ENCODE measurements around the gene CDH23. TPM values are rescaled to one million over a fixed set of nuclear protein-coding genes. Genes with fewer than 3 reads are reported as not detected.

CDH23 gene
- total RNA-seq, 2 donors from 2014 or later = 1.4 to 1.6 TPM

GRCh38 chr10:71453186-71453585, 56.5 kb downstream of the CDH23 start:
- Histone ChIP-seq H3K27ac (no peak overlapping the region), H3K4me1 (no peaks in the 10 kb centered on the region), H3K4me3 (no peak overlapping the region), H3K27me3 (no peaks in the 10 kb centered on the region), H3K9ac (ENCODE audit: low read depth in 2 of 2, low read length in 2 of 2) (no peak overlapping the region), H3K36me3 (no peaks in the 10 kb centered on the region), H3K9me3 (no peaks in the 10 kb centered on the region)
- no peak for DNase-seq
- intact Hi-C loops (cut with DNase I) = no loop called here
- no peak for TF ChIP-seq CTCF (IDR thresholded peaks at IDR 0.05)

- Histone ChIP-seq H3K27ac (no peak overlapping the region), H3K27me3 (no peaks in the 10 kb centered on the region), H3K9ac (ENCODE audit: low read depth in 2 of 2, low read length in 2 of 2) (no peak overlapping the region), H3K4me1 (no peaks in the 10 kb centered on the region), H3K36me3 (no peaks in the 10 kb centered on the region), H3K9me3 (no peaks in the 10 kb centered on the region), H3K4me3 (no peak overlapping the region)
- intact Hi-C loops (cut with DNase I) = no loop called here
- no peak for TF ChIP-seq CTCF (IDR thresholded peaks at IDR 0.05)
- DNase-seq = no peak
These were observed 57.6 kb downstream of the CDH23 start for GRCh38 chr10:71454347-71454746.

GRCh38 chr10:71455035-71455434, 58.3 kb downstream of the CDH23 start:
- no peak for DNase-seq
- Histone ChIP-seq H3K36me3 (no peaks in the 10 kb centered on the region), H3K27ac (no peak overlapping the region), H3K4me3 (no peak overlapping the region), H3K27me3 (no peaks in the 10 kb centered on the region), H3K9me3 (no peaks in the 10 kb centered on the region), H3K4me1 (no peaks in the 10 kb centered on the region), H3K9ac (ENCODE audit: low read depth in 2 of 2, low read length in 2 of 2) (no peak overlapping the region)
- intact Hi-C loops (cut with DNase I) = no loop called here
- TF ChIP-seq CTCF (IDR thresholded peaks at IDR 0.05) = no peak

GRCh38 chr10:71456631-71457030, 59.9 kb downstream of the CDH23 start:
- no peak overlapping the region for H3K9ac ChIP-seq (ENCODE audit: low read depth in 2 of 2, low read length in 2 of 2)
- no peaks in the 10 kb centered on the region for H3K36me3 ChIP-seq
- H3K4me3 ChIP-seq = no peak overlapping the region
- DNase-seq = no peak
- no peaks in the 10 kb centered on the region for H3K4me1 ChIP-seq
- no peak for TF ChIP-seq CTCF (IDR thresholded peaks at IDR 0.05)
- intact Hi-C loops (cut with DNase I) = no loop called here
- H3K27ac ChIP-seq = no peak overlapping the region
- H3K27me3 ChIP-seq = no peaks in the 10 kb centered on the region
- no peaks in the 10 kb centered on the region for H3K9me3 ChIP-seq

- no peak for TF ChIP-seq CTCF (IDR thresholded peaks at IDR 0.05)
- Histone ChIP-seq H3K27me3 (no peaks in the 10 kb centered on the region), H3K4me1 (no peaks in the 10 kb centered on the region), H3K9ac (ENCODE audit: low read depth in 2 of 2, low read length in 2 of 2) (no peak overlapping the region), H3K27ac (no peak overlapping the region), H3K4me3 (no peak overlapping the region), H3K9me3 (no peaks in the 10 kb centered on the region), H3K36me3 (no peaks in the 10 kb centered on the region)
- no peak for DNase-seq
- intact Hi-C loops (cut with DNase I) = no loop called here
These were observed 61.2 kb downstream of the CDH23 start for GRCh38 chr10:71457908-71458307.

- TF ChIP-seq CTCF (IDR thresholded peaks at IDR 0.05) = no peak
- Histone ChIP-seq H3K4me3 (no peak overlapping the region), H3K9ac (ENCODE audit: low read depth in 2 of 2, low read length in 2 of 2) (no peak overlapping the region), H3K27me3 (no peaks in the 10 kb centered on the region), H3K9me3 (no peaks in the 10 kb centered on the region), H3K4me1 (no peaks in the 10 kb centered on the region), H3K27ac (no peak overlapping the region), H3K36me3 (no peaks in the 10 kb centered on the region)
- DNase-seq = no peak
- intact Hi-C loops (cut with DNase I) = no loop called here
These were observed 61.7 kb downstream of the CDH23 start for GRCh38 chr10:71458387-71458786.

All from colonic mucosa (tissue), 4 donors.